ENCODE measurements around the gene HECW1. TPM values are rescaled to one million over a fixed set of nuclear protein-coding genes. Genes with fewer than 3 reads are reported as not detected.

The HECW1 gene
- total RNA-seq, 3 donors from 2014 or later: 0.76 to 1.6 (median 1.2) TPM

DNA sequence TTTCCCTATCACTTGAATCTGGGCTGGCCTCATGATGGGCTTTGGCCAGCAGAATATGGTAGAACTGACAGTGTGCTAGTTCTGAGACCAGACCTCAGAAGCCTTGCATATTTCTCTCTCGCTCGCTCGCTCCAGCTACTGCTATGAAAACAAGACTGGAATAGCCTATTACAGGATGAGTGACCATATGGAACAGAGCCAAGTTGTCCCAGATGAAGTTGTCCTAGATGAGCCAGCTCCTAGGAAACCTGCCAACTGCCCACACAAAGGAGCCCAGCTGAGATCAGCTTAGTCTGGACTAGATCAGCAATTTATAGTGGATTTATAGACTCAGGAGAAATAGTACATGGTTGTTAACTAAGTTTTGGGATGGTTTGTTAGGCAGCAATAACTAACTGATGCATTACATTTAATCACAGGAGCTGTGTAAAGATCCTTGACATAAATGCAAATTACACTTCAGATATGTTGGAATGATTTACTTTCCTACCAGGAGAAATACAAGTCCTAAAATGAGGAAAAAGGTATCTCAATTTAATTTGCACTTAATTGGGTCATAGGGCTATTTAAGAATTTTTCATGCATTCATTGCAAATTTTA, 6.8 kb upstream of the HECW1 start:
- intact Hi-C loops (cut with DNase I, micrococcal nuclease): no loop called here
- Histone ChIP-seq H3K4me3 (no peak overlapping the region), H3K36me3 (ENCODE audit: low read depth) (no peaks in the 10 kb centered on the region), H3K4me1 (ENCODE audit: low read depth) (no peaks in the 10 kb centered on the region), H3K9me3 (no peaks in the 10 kb centered on the region)
- no peak for ATAC-seq
- DNase-seq: no peak
- TF ChIP-seq, protein P1, sequence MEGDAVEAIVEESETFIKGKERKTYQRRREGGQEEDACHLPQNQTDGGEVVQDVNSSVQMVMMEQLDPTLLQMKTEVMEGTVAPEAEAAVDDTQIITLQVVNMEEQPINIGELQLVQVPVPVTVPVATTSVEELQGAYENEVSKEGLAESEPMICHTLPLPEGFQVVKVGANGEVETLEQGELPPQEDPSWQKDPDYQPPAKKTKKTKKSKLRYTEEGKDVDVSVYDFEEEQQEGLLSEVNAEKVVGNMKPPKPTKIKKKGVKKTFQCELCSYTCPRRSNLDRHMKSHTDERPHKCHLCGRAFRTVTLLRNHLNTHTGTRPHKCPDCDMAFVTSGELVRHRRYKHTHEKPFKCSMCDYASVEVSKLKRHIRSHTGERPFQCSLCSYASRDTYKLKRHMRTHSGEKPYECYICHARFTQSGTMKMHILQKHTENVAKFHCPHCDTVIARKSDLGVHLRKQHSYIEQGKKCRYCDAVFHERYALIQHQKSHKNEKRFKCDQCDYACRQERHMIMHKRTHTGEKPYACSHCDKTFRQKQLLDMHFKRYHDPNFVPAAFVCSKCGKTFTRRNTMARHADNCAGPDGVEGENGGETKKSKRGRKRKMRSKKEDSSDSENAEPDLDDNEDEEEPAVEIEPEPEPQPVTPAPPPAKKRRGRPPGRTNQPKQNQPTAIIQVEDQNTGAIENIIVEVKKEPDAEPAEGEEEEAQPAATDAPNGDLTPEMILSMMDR (IDR thresholded peaks at IDR 0.05): no peak

DNA sequence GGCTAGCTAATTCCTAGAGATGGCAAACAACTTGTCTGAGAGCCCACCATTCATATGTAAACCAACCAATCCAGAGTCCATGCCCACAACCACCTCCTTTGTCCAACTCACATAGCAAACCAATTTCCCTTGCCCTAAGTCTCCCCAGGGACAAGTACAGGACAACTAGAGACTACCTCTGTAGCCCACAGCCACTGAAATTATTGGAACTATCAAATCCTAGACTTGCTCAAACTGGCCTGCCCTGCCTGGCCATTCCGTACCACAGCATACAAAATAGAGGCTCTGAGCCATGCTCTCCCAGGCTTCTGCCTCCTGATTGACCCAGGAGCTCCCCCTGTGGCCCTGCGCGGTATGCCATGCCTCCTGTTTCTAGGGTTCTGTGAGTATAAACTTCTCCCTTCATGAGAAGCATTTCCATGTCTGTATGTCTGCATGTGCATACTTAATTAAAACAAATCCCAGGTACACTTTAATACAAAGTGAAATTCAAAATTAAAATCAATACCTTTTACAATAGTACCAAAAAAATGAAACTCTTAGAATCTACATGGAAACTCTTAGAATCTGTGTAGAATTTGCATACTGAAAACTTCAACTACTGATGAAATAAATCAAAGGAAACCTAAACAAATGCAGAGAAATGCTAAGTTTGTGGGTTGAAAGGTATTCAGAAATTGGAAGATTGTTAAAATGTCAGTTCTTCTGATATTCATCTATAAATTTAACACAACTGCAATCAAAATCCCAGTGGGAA, 4.0 kb upstream of the HECW1 start:
- DNase-seq: peak; percentile 49 to 78 (median 69)
- Histone ChIP-seq H3K9me3 (no peaks in the 10 kb centered on the region), H3K36me3 (ENCODE audit: low read depth) (no peaks in the 10 kb centered on the region), H3K4me3 (no peak overlapping the region), H3K4me1 (ENCODE audit: low read depth) (no peaks in the 10 kb centered on the region)
- TF ChIP-seq, protein P1 (IDR thresholded peaks at IDR 0.05): peak; percentile 61
- peak; percentile 79 for ATAC-seq
- intact Hi-C loops (cut with DNase I, micrococcal nuclease): no loop called here

DNA sequence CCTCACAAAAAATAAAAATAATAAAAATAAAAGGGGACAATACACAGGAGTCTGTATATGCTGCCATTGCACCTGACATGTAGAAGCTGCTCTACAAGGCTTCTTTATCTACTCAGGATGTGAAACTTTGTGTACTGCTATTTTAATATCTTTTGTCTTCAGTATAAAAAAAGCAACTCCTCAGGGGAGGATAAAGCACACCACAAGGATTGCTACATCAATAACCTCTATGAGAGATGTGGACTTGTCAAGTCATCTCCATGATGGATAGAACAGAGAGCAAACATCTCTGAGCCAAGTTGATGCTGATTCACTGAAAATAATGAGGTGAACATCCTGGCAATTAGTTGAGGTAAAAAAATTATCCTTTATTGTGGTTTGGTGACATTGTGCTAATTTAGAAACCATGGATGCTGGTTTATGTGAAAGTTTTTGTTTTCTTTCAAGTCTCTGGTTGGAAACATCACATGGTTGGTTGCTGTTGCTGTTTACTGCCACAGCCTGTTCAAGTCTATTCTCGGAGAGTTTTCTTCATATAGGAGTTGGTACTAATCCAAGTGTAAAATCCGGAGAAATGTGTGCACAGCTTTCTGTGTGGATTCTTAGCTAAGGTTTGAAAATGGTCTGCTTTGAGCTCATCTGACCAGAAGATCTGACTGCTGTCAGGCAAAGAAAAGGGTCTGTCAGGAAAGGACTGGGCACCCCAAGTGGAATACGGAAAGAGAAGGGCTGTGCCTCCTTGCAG, 1.5 kb upstream of the HECW1 start:
- Histone ChIP-seq H3K4me1 (ENCODE audit: low read depth) (no peaks in the 10 kb centered on the region), H3K9me3 (no peaks in the 10 kb centered on the region), H3K36me3 (ENCODE audit: low read depth) (no peaks in the 10 kb centered on the region), H3K4me3 (no peak overlapping the region)
- DNase-seq: no peak
- intact Hi-C loops (cut with DNase I, micrococcal nuclease): no loop called here
- no peak for ATAC-seq
- TF ChIP-seq, protein P1 (IDR thresholded peaks at IDR 0.05): no peak

DNA sequence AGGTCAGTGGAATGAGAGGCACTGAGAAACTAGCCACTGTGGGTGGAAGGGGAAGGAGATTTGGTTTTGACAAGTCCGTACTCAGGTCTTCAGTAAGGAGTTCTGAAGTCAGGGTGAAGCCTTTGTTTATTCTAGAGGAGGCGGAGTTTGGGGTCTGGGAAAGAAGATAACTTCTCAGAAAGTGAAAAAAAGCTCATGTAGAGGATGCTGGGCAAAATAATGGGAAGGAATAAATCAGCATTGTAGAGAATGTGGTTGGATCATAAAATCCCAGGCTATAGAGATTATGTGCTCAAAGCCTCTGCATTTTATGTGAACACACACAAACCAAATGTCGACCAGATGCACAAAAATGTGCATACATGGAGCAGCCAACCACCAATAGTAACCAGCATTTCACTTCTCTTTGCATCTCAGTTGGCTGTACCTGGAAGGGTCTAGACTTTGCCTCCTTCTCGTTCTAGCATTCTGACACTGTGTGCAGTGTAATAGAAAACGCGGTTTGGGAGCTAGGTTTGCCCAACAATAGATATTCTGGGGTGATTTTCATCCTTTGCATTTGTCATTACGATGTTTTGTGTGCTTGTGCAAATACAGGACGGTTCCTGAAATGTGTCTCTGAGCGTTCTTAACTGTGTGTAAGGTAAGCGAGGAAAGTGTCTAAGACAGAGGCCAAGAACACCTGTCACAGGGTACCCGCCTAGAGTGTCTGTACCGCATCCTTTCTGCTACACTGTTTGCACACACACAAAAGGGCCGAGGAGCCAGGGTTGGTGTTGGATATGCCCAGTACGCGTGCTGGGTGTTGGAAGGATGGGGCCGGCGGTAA, 603 bp upstream of the HECW1 start:
- no peak for ATAC-seq
- no peaks in the 10 kb centered on the region for H3K36me3 ChIP-seq (ENCODE audit: low read depth)
- TF ChIP-seq, protein P1 (IDR thresholded peaks at IDR 0.05): no peak
- no peaks in the 10 kb centered on the region for H3K4me1 ChIP-seq (ENCODE audit: low read depth)
- no peak for DNase-seq
- intact Hi-C loops (cut with DNase I, micrococcal nuclease): no loop called here
- no peak overlapping the region for H3K4me3 ChIP-seq
- no peaks in the 10 kb centered on the region for H3K9me3 ChIP-seq

DNA sequence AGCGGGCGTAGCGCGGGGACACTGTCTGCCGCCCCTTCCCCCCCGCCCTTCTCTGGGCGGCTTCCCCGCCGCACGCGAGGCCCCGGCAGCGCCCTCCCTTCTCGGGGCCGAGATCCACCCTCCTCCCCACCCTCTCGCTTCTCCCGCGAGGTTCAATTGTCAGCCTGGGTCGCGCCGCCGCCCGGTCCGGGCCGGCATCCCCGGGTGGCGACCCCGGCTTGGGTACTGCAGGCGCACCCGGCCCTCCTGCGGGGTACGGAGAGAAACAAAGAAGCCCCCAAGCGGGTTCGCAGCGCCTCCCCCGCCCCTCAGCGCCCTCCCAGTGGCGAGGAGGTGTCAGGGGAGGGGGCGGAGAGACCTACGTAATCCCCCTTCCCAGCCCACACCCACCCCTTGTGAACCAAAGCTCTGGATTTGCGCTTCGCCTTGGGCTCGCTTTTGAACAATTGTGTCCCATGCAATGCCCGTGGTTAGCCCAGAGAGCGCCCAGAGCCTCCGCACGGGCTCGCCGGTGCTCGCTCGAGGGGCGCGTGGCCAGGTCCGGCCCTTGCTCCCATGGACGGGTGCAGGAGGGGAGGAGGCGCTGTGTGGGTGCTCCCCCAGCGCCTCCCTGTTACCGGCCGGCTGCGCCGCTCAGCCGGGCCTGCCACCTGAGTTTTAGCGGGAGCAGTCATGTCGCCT, 634 bp downstream of the HECW1 start:
- Histone ChIP-seq H3K4me1 (ENCODE audit: low read depth) (no peaks in the 10 kb centered on the region), H3K36me3 (ENCODE audit: low read depth) (no peaks in the 10 kb centered on the region), H3K4me3 (no peak overlapping the region), H3K9me3 (no peaks in the 10 kb centered on the region)
- peak in 1 of 3 donors; percentile 28 for DNase-seq
- TF ChIP-seq, protein P1 (IDR thresholded peaks at IDR 0.05): no peak
- peak; percentile 34 for ATAC-seq
- intact Hi-C loops (cut with DNase I, micrococcal nuclease): no loop called here
